Epithelial cell of esophagus (primary cell): ENCODE results near the gene FFAR4.

Experiments
- DNase-seq: peaks from one replicate; pipeline ENCODE4 v3.0.0; 2010; ENCODE audit warnings: low read depth
- H3K4me3 ChIP-seq: 2 replicates; pipeline ENCODE4 v1.5.1; 2011; ENCODE audit warnings: mild to moderate bottlenecking, low read length, control low read depth
- TF ChIP-seq, protein P1 (sequence below): IDR thresholded peaks from 2 replicates; pipeline ENCODE4 v1.5.1; 2011; ENCODE audit warnings: low read depth, mild to moderate bottlenecking, low read length, control low read depth, inconsistent platforms; ENCODE audit not compliant: insufficient read depth; ENCODE audit errors: missing control alignments

Gene FFAR4

DNA sequence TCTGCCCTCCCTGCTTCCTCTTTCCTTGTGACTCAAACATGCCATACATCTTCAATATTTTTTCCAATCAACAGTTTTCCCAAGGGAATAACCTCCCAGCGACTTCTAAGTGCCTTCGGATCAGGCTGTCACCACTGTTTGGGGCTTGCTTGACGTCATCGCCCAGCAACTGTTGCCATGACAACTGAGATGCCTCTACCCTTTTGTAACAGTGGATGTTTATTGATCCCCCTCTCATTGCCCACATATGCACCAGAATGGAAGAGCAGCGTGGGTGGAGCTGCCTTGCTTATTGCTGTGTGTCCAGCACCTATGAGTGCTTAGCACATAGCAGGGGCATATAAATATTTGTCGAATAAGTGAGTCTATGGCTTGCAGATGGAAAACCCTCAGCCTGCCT, 14.4 kb downstream of the FFAR4 start:
- no peak for DNase-seq
- TF ChIP-seq, protein P1, sequence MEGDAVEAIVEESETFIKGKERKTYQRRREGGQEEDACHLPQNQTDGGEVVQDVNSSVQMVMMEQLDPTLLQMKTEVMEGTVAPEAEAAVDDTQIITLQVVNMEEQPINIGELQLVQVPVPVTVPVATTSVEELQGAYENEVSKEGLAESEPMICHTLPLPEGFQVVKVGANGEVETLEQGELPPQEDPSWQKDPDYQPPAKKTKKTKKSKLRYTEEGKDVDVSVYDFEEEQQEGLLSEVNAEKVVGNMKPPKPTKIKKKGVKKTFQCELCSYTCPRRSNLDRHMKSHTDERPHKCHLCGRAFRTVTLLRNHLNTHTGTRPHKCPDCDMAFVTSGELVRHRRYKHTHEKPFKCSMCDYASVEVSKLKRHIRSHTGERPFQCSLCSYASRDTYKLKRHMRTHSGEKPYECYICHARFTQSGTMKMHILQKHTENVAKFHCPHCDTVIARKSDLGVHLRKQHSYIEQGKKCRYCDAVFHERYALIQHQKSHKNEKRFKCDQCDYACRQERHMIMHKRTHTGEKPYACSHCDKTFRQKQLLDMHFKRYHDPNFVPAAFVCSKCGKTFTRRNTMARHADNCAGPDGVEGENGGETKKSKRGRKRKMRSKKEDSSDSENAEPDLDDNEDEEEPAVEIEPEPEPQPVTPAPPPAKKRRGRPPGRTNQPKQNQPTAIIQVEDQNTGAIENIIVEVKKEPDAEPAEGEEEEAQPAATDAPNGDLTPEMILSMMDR, result no peak

DNA sequence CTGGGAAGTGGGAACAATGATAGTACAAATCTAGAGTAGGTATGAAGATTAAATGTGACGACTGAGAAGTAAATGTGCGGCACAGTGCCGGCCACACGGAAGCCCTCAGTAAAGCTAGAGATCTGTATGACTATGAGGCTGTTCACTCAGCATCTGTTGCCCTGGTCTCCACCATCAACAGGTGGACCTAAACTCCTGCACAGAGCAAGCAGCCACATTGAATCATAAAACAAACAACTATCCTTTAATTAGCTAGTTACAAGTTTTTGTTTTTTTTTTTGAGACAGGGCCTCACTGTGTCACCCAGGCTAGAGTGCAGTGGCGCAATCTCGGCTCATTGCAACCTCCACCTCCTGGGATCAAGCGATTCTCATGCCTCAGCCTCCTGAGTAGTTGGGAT, 18.0 kb downstream of the FFAR4 start:
- no peak for DNase-seq
- TF ChIP-seq, protein P1, result no peak
- H3K4me3 ChIP-seq, result no peak overlapping the region

More for the DNA sequence above, 14.4 kb downstream of the FFAR4 start:
- no peak overlapping the region for H3K4me3 ChIP-seq

DNA sequence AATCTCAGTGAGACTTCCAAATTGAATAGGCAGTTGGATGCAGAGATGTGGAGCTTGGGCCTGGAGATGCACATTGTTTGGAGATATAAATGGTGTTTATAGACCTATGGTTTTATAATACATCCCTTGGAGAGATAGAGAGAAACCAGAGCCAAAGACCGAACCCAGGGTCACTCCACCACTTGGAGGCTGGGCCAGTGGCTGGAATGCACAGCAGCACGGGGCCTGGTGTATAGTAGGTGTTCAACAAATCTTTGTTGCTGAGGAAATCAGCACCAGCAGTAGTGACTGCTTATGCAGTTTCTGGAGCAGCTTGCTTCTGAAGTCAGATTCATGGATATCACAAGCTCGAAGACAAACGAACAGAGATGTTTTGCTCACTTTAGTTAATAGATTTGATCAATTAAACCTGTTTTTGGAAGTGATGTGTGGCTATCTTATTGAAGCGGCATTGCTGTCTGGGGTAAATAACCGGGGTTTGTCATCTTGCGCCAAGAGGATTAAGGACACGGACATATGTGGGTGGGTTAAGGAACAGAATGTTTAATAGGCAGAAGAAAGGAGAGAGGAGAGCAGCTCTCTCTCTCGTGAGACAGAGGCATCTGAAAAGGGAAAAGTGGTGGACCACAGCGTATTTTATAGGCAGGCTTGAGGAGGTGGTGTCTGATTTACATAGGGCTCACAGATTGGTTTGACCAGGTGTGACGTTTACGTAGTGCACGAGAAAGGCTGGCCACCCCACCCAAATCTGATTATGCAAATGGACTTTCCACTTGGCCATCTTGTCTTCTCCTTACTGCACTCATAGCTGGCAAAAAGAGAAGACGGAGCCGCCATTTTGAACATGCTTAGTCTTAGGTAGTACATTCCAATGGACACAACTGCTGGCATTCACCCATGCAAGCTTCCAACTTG, 23.4 kb downstream of the FFAR4 start:
- TF ChIP-seq, protein P1, result no peak
- no peak for DNase-seq
- H3K4me3 ChIP-seq, result no peak overlapping the region

DNA sequence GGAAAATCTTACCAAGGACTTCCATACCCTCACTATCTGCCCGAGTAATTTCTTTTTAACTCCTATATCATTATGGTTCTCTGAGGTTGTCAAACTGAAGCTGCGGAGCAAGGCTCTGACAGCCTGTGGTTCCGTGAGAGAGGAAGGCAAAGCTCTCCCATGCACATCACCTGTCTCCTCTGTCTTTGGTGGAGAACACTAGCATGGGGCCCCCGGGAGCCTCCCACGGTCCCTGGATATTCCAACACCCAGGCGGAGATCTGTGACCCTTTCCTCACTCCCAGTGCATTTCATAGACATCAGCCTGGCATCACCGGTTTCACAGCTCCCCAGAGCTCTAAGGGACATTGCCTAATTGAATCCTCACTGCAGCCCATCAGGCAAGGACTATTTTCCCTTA, 24.2 kb downstream of the FFAR4 start:
- no peak for DNase-seq
- TF ChIP-seq, protein P1, result no peak
- no peak overlapping the region for H3K4me3 ChIP-seq

DNA sequence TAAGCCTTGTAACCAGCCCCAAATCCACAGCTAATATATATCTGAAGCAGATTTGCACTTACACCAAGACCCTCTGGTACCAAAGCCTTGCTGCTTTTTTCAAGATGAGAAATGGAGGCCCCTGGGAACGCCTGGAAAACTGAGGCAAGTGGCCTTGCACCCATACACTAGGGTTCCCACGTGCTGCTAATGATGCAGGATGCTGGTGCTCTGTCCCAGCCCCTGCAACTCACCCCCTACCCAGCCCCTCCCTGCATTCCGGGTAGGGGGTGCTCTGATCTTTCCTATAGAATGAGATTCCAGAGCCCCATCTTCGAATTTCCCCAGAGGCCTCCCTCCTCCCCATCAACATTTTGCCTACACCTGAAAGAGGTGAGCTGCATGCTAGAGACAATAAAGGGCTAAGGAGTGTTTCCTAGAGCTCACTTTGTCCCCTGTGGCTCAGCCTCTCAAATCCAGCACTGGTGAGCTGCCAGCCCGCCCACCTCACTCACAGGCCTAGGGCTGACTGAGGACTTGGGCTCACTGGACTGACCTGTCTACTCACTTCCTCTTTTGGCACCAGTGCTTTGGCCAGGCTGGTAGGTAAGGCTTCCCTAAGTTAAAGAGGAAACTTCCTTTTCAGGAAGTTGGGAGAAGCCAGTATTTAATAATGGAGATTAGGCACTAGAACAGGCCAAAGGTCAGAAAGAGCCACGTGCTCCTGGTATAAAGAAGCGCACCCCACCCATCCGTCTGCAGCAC, 24.8 kb downstream of the FFAR4 start:
- TF ChIP-seq, protein P1, result no peak
- H3K4me3 ChIP-seq, result no peak overlapping the region
- no peak for DNase-seq

DNA sequence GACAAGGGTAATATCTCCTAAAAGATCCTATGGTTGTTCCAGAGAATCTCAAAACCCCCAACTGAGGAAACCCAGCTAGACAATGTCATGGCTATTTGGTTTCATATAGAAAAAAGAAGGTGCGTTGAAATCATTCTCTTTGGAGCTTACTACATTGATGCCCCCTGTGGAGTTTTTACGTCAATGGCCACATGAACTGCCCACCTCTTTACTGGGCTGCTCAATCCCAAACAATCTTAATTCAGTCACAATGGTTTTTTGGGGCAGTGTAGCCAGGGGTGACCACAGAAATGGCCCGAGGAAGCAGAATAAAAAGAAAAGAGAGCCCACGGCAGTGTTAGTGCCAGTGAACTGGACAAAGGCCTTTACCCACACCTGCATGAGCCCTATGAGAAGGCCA, 26.8 kb downstream of the FFAR4 start:
- DNase-seq, result no peak
- H3K4me3 ChIP-seq, result no peak overlapping the region
- TF ChIP-seq, protein P1, result no peak
